GM12865 (cell line): ENCODE results near the gene SLC6A4.

Source experiments
- DNase-seq: peaks from one replicate; pipeline ENCODE4 v3.0.0; 2010; ENCODE audit warnings: low read depth
- H3K4me3 ChIP-seq: 2 replicates; pipeline ENCODE4 v1.5.1; 2011; ENCODE audit warnings: mild to moderate bottlenecking, low read depth, low read length, control low read depth
- CTCF ChIP-seq: IDR thresholded peaks from 2 replicates; pipeline ENCODE4 v1.5.1; 2011; ENCODE audit warnings: low read length, control low read depth, low read depth, inconsistent platforms; ENCODE audit not compliant: insufficient read depth; ENCODE audit errors: missing control alignments

The SLC6A4 gene

DNA sequence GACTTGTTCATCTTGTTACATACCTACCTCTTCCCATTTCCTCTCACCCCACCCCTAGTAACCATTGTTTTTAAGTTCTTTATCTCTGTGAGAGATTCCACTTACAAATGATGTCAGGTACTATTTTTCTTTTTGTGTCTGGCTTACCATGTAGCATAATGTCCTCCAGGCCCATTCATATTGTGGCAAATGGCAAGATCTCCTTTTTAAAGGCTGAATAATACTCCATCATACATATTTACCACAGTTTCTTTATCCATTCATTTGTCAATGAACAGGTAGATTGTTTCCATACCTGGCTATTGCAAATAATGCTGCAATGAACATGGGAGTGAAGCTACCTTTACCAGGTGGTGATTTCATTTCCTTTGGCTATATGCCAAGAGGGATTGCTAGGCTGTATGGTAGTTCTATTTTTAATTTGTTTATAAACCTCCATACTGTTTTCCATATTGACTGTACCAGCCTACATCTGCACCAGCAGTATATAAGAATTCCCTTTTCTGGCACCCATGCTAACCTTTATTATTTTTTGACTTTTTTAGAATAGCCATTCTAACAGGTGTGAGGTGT is 65.0 kb downstream of the SLC6A4 start:
- TF ChIP-seq CTCF = no peak
- no peak overlapping the region for H3K4me3 ChIP-seq
- no peak for DNase-seq

DNA sequence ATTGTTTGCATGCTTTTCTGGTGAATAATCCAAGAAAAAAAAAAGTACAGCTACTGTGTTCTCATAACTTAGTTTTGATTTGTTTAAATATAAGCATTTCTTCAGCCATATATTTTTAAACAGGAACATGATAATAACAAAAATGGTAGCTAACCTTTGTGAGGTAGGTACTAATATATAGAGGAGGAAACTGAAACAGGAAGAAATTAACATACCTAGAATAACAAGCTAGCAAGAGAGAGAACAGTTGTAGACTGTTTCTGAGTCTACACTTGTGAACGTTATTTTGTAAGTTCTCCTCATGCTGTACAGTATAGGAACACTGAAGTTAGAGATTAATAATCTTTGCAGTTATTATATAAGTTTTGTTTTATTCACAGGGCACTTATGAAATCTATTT is 69.5 kb downstream of the SLC6A4 start:
- H3K4me3 ChIP-seq = no peak overlapping the region
- DNase-seq = no peak
- TF ChIP-seq CTCF = no peak

DNA sequence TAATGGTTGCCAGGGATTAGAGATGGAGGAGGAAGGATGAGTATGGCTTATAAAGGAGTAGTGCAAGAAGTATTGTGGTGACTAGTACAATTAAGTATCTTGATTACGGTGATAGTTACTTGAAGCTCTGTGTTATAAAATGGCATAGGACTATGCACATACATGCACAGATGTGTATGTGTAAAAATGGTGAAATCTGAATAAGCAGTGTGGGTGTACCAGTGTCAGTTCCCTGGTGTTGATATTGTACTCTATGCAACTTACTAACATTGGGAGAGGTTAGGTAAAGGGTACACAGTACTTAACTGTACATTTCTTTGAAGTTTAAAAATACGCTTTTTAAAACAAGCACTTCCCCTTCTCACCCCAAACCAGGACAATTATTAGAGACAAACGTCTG is 70.3 kb downstream of the SLC6A4 start:
- no peak overlapping the region for H3K4me3 ChIP-seq
- no peak for TF ChIP-seq CTCF
- DNase-seq = no peak

DNA sequence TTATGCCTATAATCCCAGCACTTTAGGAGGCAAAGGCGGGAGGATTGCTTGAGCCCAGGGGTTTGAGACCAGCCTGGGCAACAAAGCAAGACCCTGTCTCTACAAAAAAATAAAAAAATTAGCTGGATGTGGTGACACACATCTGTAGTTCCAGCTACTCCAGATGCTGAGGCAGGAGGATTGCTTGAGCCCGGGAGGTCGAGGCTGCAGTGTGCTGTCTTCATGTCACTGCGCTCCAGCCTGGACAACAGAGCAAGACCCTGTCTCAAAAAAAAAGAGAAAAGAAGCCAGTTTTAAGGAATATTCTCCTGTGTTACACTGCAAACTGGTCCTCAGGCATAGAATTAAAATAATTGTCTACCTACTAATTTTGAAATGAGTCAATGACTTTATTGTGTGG is 71.0 kb downstream of the SLC6A4 start:
- no peak for TF ChIP-seq CTCF
- no peak for DNase-seq

GRCh38 chr17:30161601-30162000 is 73.9 kb downstream of the SLC6A4 start:
- DNase-seq = no peak
- H3K4me3 ChIP-seq = no peak overlapping the region
- TF ChIP-seq CTCF = no peak

More for the DNA sequence above, 71.0 kb downstream of the SLC6A4 start:
- H3K4me3 ChIP-seq = no peak overlapping the region

- TF ChIP-seq CTCF = no peak
- H3K4me3 ChIP-seq = no peak overlapping the region
- DNase-seq = no peak
These were observed 74.9 kb downstream of the SLC6A4 start for GRCh38 chr17:30160419-30161172.

GRCh38 chr17:30158896-30159625 is 76.4 kb downstream of the SLC6A4 start:
- TF ChIP-seq CTCF = no peak
- H3K4me3 ChIP-seq = no peak overlapping the region
- DNase-seq = no peak
